A549 (cell line): ENCODE results near the gene PNLDC1. TPM values are rescaled to one million over a fixed set of nuclear protein-coding genes. Genes with fewer than 3 reads are reported as not detected.
"Not testable (repeated sequence)": the region's sequence is repeated elsewhere in the genome, so short reads cannot be mapped to it uniquely, and the experiment has no call there.

Experiments
- ATAC-seq, 2 experiments: fragments of 200-7000 bp in 1 of 2; fragments of >200 bp in 1 of 2; cut with Nextera tagmentation in 1 of 2; cut with Tn5 transposase in 1 of 2; 3 replicates each; pipeline versions ENCODE4 v1.8.0 to v1.9.1; 2018 to 2020; ENCODE audit warnings: mild to moderate bottlenecking in 1 of 2, moderate library complexity in 1 of 2
- CTCF ChIA-PET: fragments of 300-600 bp; sonication (Branson Sonifier 250); formaldehyde crosslinking; extraction: SDS; loops from one replicate; lab custom pipeline; 2021; ENCODE audit warnings: antibody characterized with exemption, inconsistent platforms; lab: Yijun Ruan, JAX
- POLR2A ChIA-PET: fragments of 350-600 bp; formaldehyde crosslinking; extraction: SDS; loops from one replicate; lab custom pipeline; 2021; ENCODE audit warnings: antibody characterized with exemption, inconsistent platforms; lab: Yijun Ruan, JAX
- DNase-seq, 2 experiments: peaks; one replicate each; pipeline versions ENCODE4 v3.0.0 to v3.0.0-alpha.2; 2011 to 2016; ENCODE audit warnings: low read depth in 1 of 2, low spot score in 1 of 2
- FAIRE-seq: peaks from 2 replicates; lab custom pipeline; 2011; peaks lifted over from hg19 to GRCh38; lab: Jason Lieb, UNC
- H3K27ac ChIP-seq, 2 experiments: fragments of >200 bp; sonication (Bioruptor Twin); formaldehyde crosslinking; 3 replicates each; pipeline ENCODE4 v1.5.1; 2016 to 2017
- H3K4me1 ChIP-seq: fragments of >200 bp; sonication (Bioruptor Twin); formaldehyde crosslinking; 3 replicates; pipeline ENCODE4 v1.6.1; 2016
- H3K4me2 ChIP-seq: fragments of >200 bp; sonication (Bioruptor Twin); formaldehyde crosslinking; 3 replicates; pipeline ENCODE4 v1.6.1; 2016
- H3K4me3 ChIP-seq: fragments of >200 bp; sonication (Bioruptor Twin); formaldehyde crosslinking; 3 replicates; pipeline ENCODE4 v1.5.1; 2016
- H3K9me3 ChIP-seq: fragments of >200 bp; sonication (Bioruptor Twin); formaldehyde crosslinking; 3 replicates; pipeline ENCODE4 v1.6.1; 2016
- BHLHE40 ChIP-seq: IDR thresholded peaks from 2 replicates; pipeline ENCODE4 v1.6.1; 2012; ENCODE audit warnings: low read depth, low read length, inconsistent platforms
- CHD2 ChIP-seq: fragments of 150-350 bp; IDR thresholded peaks from 2 replicates; pipeline ENCODE4 v1.6.1; 2014; ENCODE audit warnings: low read length; ENCODE audit not compliant: partially characterized antibody
- EHF ChIP-seq: fragments of 250-450 bp; sonication (Bioruptor Pico); IDR thresholded peaks from 2 replicates; pipeline ENCODE4 v1.5.0; 2020; ENCODE audit warnings: mild to moderate bottlenecking
- FOSL2 ChIP-seq, 2 experiments: fragments of 450-650 bp in 1 of 2; fragments of >200 bp in 1 of 2; sonication (Bioruptor Twin) in 1 of 2; formaldehyde crosslinking; IDR thresholded peaks; 2 replicates each; pipeline versions ENCODE4 v1.5.0 to v1.6.1; 2016 to 2020; ENCODE audit warnings: mild to moderate bottlenecking in 1 of 2, moderate library complexity in 1 of 2
- GATA3 ChIP-seq: IDR thresholded peaks from 2 replicates; pipeline ENCODE4 v1.6.1; 2012; ENCODE audit warnings: borderline replicate concordance
- HDAC2 ChIP-seq: fragments of 200-600 bp; sonication (generic); IDR thresholded peaks from 2 replicates; pipeline ENCODE4 v1.6.1; 2016
- HOXA7 ChIP-seq: fragments of 250-450 bp; sonication (Bioruptor Pico); IDR thresholded peaks from 2 replicates; pipeline ENCODE4 v1.5.0; 2020; ENCODE audit warnings: mild to moderate bottlenecking, moderate library complexity
- HOXB5 ChIP-seq: fragments of 250-450 bp; sonication (Bioruptor Pico); IDR thresholded peaks from 2 replicates; pipeline ENCODE4 v1.5.0; 2020; ENCODE audit warnings: mild to moderate bottlenecking, moderate library complexity
- JUNB ChIP-seq: fragments of >200 bp; sonication (Bioruptor Twin); formaldehyde crosslinking; IDR thresholded peaks from 2 replicates; pipeline ENCODE4 v1.6.1; 2016
- RAD21 ChIP-seq, 2 experiments: fragments of >200 bp in 1 of 2; sonication (Bioruptor Twin) in 1 of 2; formaldehyde crosslinking in 1 of 2; IDR thresholded peaks in 1 of 2; conservative IDR thresholded peaks in 1 of 2; 2 replicates in 1 of 2; 3 replicates in 1 of 2; pipeline ENCODE4 v1.6.1; 2012 to 2018; ENCODE audit warnings: inconsistent platforms in 1 of 2
- RCOR1 ChIP-seq: fragments of 150-350 bp; IDR thresholded peaks from 2 replicates; pipeline ENCODE4 v1.6.1; 2014; ENCODE audit warnings: antibody characterized with exemption, low read length, low read depth
- RNF2 ChIP-seq: fragments of 200-600 bp; sonication (generic); IDR thresholded peaks from 2 replicates; pipeline ENCODE4 v1.6.1; 2016; ENCODE audit warnings: low read depth, mild to moderate bottlenecking, antibody characterized with exemption, moderate library complexity, borderline replicate concordance
- TFCP2L1 ChIP-seq: fragments of 250-450 bp; sonication (Bioruptor Pico); IDR thresholded peaks from 2 replicates; pipeline ENCODE4 v1.5.0; 2021; ENCODE audit warnings: mild to moderate bottlenecking
- TP53 ChIP-seq: fragments of 250-450 bp; sonication (Bioruptor Pico); IDR thresholded peaks from 2 replicates; pipeline ENCODE4 v1.5.0; 2021; ENCODE audit warnings: mild to moderate bottlenecking, moderate library complexity
- ZC3H11A ChIP-seq: fragments of 450-650 bp; IDR thresholded peaks from 2 replicates; pipeline ENCODE4 v1.6.1; 2014; ENCODE audit warnings: antibody characterized with exemption, mild to moderate bottlenecking
- ZFP36 ChIP-seq: fragments of 450-650 bp; IDR thresholded peaks from 2 replicates; pipeline ENCODE4 v1.6.1; 2014; ENCODE audit warnings: borderline replicate concordance; ENCODE audit not compliant: partially characterized antibody
- ZNF302 ChIP-seq: fragments of 250-450 bp; sonication (Bioruptor Pico); IDR thresholded peaks from 2 replicates; pipeline ENCODE4 v1.9.0; 2021; ENCODE audit warnings: inconsistent platforms, mild to moderate bottlenecking, moderate library complexity
- WGBS: methylation state at CpG from one replicate; pipeline ENCODE4 v1.1.6; 2017; ENCODE audit errors: missing lambda C conversion rate; 5-methylcytosine and 5-hydroxymethylcytosine counted together
- polyA plus RNA-seq, 4 experiments: library from polyadenylated mRNA; depleted of rRNA in 3 of 4; stranded (reverse); fragments of >200 nt; fragmentation: RNase III in 1 of 4; extraction: RNeasy Plus Mini Kit Qiagen cat#74134 plus additional on column Dnase treatment in 1 of 4; gene quantifications; 2 replicates in 3 of 4; 3 replicates in 1 of 4; pipeline ENCODE4 v1.2.3, GENCODE V29; 2011 to 2017
- TF ChIP-seq, protein P1 (sequence below): fragments of 250-450 bp; sonication (Bioruptor Pico); IDR thresholded peaks from 2 replicates; pipeline ENCODE4 v1.5.0; 2021; ENCODE audit warnings: mild to moderate bottlenecking, moderate library complexity, borderline replicate concordance
- TF ChIP-seq, protein P2 (sequence below): fragments of >200 bp; sonication (Bioruptor Twin); formaldehyde crosslinking; IDR thresholded peaks from 2 replicates; pipeline ENCODE4 v1.6.1; 2016
- TF ChIP-seq, protein P3 (sequence below): IDR thresholded peaks from 2 replicates; pipeline ENCODE4 v1.6.1; 2012; ENCODE audit warnings: low read depth, borderline replicate concordance
- TF ChIP-seq, protein P4 (sequence below): IDR thresholded peaks from 2 replicates; pipeline ENCODE4 v1.6.1; 2012
- TF ChIP-seq, protein P5 (sequence below): fragments of 450-650 bp; IDR thresholded peaks from 2 replicates; pipeline ENCODE4 v1.6.1; 2014; ENCODE audit warnings: antibody characterized with exemption

PNLDC1 gene
- polyA plus RNA-seq, 2 of the 4 experiments (the other 2 are of a cell fraction) = 0.09 to 0.13 TPM

DNA sequence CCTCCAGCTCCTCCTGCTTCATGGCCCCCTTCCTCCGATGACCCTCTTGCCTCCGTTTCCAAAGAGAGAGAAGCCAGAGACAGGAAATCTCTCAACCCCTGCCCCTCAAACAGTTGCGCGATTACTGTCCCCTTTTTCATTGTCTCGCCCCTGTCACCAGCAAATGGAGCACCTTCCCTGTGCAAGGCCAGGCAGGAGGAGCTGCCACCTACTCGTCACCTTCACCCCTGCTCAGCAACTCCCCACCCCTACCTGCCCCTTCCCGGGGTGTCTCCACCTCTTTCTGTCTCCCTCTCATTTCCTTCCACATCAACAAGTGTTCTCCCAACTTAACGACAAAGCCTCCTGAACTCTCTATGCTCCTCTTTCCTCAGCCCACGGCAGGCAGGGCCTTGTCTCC, 13.7 kb downstream of the PNLDC1 start:
- Histone ChIP-seq H3K4me2 (no peak overlapping the region), H3K4me1 (no peaks in the 10 kb centered on the region), H3K9me3 (no peaks in the 10 kb centered on the region), H3K27ac (no peak overlapping the region), H3K4me3 (no peak overlapping the region)
- ChIA-PET POLR2A (no interaction called here), CTCF (no interaction called here)
- no peak for DNase-seq
- no peak for FAIRE-seq
- TF ChIP-seq EHF (no peak), ZFP36 (no peak), HOXB5 (CRISPR knock-in tag) (no peak), GATA3 (no peak), ZC3H11A (no peak), FOSL2 (IDR thresholded peaks at IDR 0.05) (no peak), FOSL2 (CRISPR knock-in tag; IDR thresholded peaks at IDR 0.05) (no peak)
- TF ChIP-seq, protein P1, sequence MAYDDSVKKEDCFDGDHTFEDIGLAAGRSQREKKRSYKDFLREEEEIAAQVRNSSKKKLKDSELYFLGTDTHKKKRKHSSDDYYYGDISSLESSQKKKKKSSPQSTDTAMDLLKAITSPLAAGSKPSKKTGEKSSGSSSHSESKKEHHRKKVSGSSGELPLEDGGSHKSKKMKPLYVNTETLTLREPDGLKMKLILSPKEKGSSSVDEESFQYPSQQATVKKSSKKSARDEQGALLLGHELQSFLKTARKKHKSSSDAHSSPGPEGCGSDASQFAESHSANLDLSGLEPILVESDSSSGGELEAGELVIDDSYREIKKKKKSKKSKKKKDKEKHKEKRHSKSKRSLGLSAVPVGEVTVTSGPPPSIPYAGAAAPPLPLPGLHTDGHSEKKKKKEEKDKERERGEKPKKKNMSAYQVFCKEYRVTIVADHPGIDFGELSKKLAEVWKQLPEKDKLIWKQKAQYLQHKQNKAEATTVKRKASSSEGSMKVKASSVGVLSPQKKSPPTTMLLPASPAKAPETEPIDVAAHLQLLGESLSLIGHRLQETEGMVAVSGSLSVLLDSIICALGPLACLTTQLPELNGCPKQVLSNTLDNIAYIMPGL (CRISPR knock-in tag) = no peak
- TF ChIP-seq, protein P2, sequence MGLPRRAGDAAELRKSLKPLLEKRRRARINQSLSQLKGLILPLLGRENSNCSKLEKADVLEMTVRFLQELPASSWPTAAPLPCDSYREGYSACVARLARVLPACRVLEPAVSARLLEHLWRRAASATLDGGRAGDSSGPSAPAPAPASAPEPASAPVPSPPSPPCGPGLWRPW = no peak
- TF ChIP-seq, protein P3, sequence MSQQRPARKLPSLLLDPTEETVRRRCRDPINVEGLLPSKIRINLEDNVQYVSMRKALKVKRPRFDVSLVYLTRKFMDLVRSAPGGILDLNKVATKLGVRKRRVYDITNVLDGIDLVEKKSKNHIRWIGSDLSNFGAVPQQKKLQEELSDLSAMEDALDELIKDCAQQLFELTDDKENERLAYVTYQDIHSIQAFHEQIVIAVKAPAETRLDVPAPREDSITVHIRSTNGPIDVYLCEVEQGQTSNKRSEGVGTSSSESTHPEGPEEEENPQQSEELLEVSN = no peak
- ATAC-seq = no peak
- WGBS = 72% methylated on average over 9 of the region's 9 CpGs

DNA sequence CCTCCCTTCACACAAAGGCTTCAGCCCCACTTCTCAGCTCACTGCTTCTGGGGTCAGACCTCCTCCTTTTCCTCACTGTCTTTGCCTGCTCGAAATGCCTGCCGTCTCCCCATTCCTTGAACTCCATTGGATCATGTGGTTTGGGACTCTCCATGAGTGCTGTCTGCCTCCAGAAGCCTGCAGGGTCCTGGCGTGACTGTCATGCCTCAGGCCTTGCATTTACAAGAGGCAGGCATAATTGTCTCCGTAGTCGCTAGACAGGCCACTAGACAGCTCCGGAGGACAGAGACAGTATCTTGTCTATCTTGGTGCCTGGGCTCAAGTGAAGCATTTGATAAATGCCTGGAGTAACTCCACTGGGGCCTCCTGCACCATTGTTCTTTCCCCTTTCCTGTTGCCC, 15.3 kb downstream of the PNLDC1 start:
- no peak overlapping the region for H3K4me2 ChIP-seq
- H3K4me1 ChIP-seq = no peaks in the 10 kb centered on the region
- no peak for ATAC-seq
- no peak for TF ChIP-seq TP53 (CRISPR knock-in tag)
- TF ChIP-seq, all 56 proteins: peak for 0
- no peaks in the 10 kb centered on the region for H3K9me3 ChIP-seq
- POLR2A ChIA-PET = no interaction called here
- no peak overlapping the region for H3K4me3 ChIP-seq
- DNase-seq (no peak), FAIRE-seq (no peak)
- WGBS = 69% methylated on average over 5 of the region's 6 CpGs
- CTCF ChIA-PET = no interaction called here
- H3K27ac ChIP-seq = no peak overlapping the region

DNA sequence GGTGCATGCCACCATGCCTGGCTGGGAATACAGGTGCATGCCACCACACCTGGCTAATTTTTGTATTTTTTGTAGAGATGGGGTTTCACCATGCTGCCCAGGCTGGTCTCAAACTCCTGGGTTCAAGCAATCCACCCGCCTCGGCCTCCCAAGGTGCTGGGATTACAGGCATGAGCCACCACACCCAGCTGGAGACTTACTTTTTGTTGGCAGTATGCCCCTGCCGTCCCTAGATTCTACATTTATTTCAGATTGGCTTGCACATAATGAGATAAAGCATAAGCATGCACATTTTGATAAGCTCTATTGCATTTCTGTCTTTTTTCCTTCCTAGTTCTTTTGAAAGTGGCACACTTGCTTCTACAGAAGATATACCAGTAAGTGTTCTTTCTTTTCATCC, 16.7 kb downstream of the PNLDC1 start:
- CTCF ChIA-PET, H3K27ac ChIP-seq, H3K4me3 ChIP-seq, POLR2A ChIA-PET, H3K4me2 ChIP-seq, ATAC-seq, H3K4me1 ChIP-seq, FAIRE-seq, H3K9me3 ChIP-seq, DNase-seq: not testable (repeated sequence)
- 72% methylated on average over 3 of the region's 3 CpGs for WGBS

DNA sequence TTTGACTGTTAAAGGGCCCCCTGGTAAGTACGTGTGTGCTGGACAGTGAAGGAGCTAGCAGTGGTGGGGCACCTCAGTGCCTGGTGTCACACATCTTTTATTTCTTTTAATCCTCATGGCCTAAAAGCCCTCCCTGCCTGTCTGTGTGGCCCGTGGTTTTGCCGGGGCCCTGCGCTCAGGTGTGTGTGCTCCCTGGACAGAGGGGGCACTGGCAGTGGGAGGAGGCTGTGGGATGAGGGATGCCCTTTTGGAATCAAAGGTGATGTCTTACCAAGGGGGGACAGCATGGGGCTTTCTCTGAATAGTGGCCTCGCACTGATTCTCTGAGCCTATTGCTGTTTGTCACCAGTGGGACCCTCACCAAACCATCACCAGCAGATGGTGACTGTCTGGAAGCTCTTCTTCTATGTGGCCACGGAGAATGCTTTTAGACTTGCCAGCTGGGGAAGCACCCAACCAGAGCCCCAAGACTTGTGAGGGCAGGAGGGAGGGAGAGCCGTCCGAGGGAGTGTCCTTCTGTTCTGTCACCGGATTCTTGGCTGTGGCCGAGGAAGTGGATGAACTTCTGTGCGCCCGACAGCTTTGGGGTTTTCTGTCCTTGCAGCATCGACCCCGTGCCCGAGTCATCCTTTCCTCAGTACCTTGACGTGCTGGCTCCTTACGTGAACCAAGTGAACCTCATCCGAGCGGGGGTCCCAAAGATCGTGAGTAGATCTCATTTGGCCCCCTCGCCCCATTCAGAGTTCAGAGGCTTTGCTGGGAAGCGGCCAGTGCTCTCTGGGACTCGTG, 18.1 kb downstream of the PNLDC1 start:
- ATAC-seq = no peak
- DNase-seq = no peak
- POLR2A ChIA-PET = no interaction called here
- H3K4me3 ChIP-seq = no peak overlapping the region
- no peaks in the 10 kb centered on the region for H3K4me1 ChIP-seq
- CTCF ChIA-PET = no interaction called here
- TF ChIP-seq RNF2 (no peak), ZNF302 (CRISPR knock-in tag) (no peak), CHD2 (no peak), TFCP2L1 (CRISPR knock-in tag) (no peak), BHLHE40 (no peak), RAD21 (conservative IDR thresholded peaks at IDR 0.05 in 1 of 2, IDR thresholded peaks at IDR 0.05 in 1 of 2) (no peak), HDAC2 (no peak), JUNB (no peak), HOXA7 (CRISPR knock-in tag) (no peak), RCOR1 (no peak)
- TF ChIP-seq, protein P4, sequence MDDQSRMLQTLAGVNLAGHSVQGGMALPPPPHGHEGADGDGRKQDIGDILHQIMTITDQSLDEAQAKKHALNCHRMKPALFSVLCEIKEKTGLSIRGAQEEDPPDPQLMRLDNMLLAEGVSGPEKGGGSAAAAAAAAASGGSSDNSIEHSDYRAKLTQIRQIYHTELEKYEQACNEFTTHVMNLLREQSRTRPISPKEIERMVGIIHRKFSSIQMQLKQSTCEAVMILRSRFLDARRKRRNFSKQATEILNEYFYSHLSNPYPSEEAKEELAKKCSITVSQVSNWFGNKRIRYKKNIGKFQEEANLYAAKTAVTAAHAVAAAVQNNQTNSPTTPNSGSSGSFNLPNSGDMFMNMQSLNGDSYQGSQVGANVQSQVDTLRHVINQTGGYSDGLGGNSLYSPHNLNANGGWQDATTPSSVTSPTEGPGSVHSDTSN = no peak
- TF ChIP-seq, protein P5, sequence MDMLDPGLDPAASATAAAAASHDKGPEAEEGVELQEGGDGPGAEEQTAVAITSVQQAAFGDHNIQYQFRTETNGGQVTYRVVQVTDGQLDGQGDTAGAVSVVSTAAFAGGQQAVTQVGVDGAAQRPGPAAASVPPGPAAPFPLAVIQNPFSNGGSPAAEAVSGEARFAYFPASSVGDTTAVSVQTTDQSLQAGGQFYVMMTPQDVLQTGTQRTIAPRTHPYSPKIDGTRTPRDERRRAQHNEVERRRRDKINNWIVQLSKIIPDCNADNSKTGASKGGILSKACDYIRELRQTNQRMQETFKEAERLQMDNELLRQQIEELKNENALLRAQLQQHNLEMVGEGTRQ = no peak
- WGBS = 63% methylated on average over 23 of the region's 23 CpGs
- H3K27ac ChIP-seq = no peak overlapping the region
- H3K4me2 ChIP-seq = no peak overlapping the region
- no peaks in the 10 kb centered on the region for H3K9me3 ChIP-seq
- FAIRE-seq = no peak
